NT2/D1 (cell line): ENCODE measurements around the gene PCNA.

ENCODE experiments used
- YY1 ChIP-seq: IDR thresholded peaks from 2 replicates; pipeline ENCODE4 v1.6.1; 2011; ENCODE audit not compliant: insufficient read length, insufficient read depth
- ZNF274 ChIP-seq: IDR thresholded peaks from 2 replicates; pipeline ENCODE4 v1.6.1; 2011; ENCODE audit warnings: mild to moderate bottlenecking, low read depth, low read length

DNA sequence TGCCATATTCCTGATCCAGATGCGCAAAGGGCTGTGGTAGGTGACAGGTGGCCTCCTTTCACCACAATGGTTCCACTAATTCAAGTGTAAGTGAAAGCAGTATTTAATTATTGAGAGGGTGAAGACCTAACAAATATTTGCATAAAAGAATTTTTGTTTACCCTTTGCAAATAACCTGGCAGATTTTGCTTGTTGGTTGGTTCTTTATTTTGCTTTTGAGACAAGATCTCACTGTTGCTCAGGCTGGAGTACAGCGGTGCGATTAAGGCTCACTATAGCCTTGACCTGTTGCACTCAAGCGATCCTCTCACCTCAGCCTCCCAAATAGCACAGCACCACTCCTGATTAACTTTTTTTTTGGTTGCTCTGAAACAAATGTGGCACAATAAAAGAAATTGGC, 49.2 kb downstream of the PCNA start:
- TF ChIP-seq YY1 (no peak), ZNF274 (no peak)
